OCI-M2 (cell line): ENCODE measurements around the gene MYH14.
A peak's percentile ranks its signal among the peaks of the same experiment; 100 is the strongest.
"Not testable (repeated sequence)": the region's sequence is repeated elsewhere in the genome, so short reads cannot be mapped to it uniquely, and the experiment has no call there.

Source experiments
- DNase-seq: peaks from one replicate; lab custom pipeline; 2025; ENCODE audit not compliant: unreplicated experiment; lab: John Stamatoyannopoulos, UW

Gene MYH14

DNA sequence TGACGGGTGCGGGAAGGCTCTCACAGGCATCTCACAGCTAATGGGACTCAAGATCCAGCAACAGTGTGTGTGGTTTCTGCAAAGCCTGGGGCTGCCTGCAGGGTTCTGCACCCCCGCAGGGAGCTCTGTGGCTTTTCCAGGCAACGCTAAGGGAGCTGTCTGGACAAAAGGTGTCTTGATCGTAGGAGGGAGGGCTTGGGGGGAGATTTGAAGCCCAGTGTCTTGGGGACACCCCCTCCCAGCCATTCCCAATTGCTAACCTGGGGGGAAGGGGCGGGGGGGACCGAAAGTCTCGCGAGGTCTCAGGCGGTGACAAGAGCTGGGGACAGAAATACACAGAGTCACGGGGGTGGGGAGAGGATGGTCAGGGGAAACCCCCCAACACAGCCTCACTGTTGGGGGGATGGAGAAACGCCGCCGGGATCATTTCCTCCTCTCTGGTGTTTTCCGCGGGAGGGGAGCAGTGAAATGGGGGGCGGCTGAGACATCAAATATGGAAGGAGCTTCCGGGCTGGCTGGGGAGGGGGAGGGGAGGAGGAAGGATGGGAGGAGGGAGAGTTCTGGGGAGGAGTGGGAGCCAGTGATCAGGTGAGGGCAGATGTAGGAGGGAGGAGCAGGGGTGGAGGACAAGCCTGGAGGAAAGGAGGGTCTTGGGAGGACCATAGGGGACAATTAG is 112.5 kb downstream of the MYH14 start:
- DNase-seq, result no peak

DNA sequence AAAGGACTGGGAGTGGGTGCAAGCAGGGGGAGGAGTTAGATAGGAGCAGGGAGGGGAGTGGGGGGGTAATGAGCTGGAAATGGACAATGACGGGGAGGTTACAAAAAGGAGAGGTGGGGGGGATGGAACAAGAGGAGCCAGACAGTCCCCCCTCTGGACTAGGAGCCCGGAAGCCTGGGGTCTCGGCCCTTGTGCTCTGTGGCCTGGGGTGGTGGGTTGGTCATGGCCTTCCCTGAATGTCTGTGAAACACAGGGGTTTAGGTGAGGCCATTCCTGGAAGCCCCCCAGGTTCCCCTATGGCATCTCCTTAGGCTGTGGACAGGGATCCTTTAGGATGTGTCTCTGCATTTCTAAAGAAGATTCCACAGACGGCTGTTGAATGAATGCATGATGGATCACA is 113.7 kb downstream of the MYH14 start:
- DNase-seq, result no peak

DNA sequence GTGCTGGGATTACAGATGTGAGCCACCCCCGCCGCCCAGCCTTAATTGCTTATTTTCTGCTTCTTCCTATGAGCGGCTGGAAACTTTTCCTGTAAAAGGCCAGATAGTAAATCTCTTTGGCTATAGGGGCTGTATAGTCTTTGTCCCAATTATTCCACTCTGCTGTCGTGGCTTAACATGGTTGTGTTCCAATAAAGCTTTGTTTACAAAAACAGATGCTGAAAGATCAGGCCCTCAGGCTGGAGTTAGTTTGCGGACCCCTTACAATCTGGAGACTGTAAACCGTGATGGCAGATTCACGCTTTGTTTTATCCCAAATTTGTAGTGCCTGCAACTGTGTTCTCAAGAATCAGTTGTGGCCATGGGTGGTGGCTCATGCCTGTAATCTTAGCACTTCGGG is 115.0 kb downstream of the MYH14 start:
- no peak for DNase-seq

DNA sequence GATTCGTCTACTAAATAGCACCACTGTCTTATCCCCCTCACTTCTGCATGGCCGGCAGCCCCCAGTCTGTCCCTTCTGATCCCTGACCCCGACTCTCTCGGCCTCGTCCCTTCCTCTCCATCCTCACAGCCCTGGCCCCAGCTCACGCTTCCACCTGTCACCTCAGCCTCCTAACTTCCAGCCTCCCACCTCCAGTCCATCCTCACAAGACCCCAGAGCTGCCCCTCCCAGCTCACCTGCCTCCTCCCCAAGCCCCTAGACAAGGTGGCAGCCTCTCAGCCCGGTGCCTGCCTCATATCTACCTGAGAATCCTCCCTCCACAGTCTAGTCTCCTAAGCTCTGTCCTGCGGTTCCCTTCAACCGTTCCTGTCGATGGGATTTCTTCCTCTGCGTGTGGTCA is 115.7 kb downstream of the MYH14 start:
- no peak for DNase-seq

DNA sequence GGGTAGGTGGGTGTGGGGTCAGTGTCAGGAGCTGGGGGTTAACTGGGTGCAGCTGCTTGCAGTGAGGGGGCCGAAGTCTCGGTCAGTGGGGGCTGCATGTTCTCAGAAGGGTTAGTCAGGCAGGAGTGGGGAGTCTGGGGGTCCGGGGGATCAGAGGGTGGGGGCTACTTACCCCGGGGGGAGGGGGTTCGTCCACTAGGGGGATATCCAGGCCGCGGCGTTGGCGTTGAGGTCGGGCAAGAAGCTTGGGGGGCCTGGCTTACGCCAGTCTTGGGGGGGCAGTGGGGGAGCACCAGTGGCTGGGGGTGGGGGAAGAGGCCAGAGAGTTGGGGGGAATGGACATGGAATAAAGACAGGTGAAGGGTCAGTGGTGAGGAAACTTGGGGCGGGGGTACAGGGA is 116.6 kb downstream of the MYH14 start:
- no peak for DNase-seq

DNA sequence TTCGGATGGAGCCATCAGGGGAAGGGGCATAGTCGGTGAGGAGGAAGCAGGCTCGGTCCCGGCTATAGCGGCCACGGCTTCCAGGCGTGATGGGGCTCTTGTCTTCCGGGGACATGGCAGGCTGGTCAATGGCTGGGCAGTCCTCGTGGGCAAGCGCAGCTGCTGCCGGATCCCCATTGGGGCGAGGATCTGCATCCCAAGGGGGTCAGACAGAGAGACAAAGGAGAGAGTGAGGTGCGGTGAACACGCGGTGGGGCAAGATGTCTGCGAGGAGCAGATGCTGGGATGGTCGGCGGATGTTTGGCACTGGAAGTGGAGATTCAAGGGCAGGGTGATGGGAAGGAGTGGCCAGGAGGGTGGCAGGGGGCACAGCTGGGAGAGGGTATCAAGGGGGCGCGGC is 117.2 kb downstream of the MYH14 start:
- DNase-seq, result no peak

DNA sequence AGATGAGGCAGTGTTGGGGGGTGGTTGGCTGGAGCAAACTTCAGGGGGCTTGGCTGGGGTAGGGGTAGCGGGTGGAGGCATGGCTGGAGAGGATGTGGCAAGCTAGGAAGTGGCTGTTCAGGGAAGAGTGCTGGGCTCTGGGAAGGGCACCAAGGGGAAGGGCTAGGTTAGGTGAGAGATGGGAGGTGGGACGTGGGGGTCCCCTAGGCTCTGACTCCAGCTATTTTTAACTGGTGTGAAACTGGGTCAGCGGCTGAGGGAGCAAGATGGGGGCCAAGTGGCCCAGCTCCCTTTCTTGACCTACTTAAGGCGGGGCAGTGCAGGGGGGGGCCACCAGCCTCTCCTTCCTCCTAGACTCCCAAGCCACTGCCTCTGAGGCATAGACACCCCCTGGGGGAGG is 118.4 kb downstream of the MYH14 start:
- DNase-seq, result no peak

DNA sequence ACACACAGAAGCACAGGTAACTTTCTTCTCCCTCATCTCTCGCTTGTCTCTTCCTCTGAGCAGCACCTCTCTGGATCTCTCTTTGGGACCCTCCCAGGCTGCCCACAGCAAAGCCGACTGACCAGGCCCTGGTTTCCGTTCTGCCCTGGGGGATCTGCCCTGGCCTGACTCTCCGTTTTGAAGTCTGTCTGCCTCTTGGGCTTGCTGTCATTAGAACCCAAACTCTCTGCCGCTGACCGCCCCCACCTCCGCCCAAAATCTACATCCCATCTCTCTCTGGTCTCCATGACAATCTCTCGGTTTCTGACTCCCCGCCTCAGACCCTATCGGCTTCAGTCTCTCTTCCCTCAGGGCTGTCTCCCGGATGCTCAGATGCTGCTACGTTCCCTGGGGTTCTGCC is 118.8 kb downstream of the MYH14 start:
- no peak for DNase-seq

DNA sequence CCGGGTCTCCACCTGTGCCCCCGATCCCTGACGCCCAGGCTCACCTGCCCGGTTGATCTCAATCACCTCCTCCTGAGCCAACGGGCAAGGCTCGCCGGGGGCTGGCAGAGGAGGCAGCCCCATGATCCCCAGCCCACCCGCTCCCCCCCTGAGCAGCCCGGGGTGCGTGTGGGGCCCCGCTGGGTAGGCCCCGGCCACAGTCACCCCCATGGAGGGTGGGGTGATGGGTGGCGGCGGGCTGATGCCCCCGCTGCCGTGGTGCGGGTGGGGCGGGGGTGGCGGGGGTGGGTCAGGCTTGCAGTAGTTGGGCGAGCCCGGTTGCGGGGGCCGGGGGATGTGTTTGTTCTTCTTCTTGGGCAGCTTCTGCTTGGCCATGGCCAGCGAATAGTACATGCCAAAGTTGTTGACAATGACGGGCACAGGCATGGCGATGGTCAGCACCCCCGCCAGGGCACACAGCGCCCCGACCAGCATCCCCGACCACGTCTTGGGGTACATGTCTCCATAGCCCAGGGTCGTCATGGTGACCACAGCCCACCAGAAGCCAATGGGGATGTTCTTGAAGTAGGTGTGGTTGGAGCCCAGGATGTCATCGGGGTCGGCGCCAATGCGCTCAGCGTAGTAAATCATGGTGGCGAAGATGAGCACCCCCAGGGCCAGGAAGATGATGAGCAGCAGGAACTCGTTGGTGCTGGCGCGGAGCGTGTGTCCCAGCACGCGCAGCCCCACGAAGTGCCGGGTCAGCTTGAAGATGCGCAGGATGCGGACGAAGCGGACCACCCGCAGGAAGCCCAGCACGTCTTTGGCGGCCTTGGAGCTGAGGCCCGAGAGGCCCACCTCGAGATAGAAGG is 119.7 kb downstream of the MYH14 start:
- DNase-seq, result no peak

DNA sequence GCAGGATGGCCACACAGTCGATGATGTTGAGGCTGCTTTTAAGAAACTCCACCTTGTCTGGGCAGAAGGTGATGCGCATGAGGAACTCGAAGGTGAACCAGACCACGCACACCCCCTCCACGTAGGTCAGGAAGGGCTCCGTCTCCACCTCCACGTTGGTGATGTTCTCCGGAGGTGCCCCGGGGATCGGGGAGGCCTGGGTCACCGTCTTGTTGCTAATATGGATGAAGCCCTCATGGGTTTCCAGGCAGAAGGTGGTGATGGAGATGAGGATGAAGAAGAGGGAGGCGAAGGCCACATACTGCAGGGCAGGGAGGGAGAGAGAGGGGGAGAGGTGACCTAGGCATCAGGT is 120.3 kb downstream of the MYH14 start:
- no peak for DNase-seq

DNA sequence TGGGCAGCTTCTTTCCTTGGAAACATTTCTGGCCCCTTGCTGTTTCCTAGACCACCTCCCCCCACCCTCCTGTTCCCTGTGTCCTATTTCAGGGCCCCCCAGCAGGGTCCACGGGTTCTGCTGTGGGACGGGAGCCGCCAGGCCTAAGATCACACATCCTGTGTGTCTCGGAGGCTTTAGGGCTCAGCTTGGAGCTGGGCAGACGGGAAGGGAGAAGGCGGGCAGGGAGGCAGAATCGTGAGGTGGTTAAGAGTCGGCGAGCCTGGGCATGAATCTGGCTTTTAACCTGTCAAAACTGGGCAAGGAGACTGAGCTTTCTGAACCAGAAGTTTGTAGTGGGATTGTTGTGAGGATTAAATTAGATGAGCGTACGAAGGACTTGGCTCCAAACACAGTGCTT is 120.9 kb downstream of the MYH14 start:
- DNase-seq, result no peak

DNA sequence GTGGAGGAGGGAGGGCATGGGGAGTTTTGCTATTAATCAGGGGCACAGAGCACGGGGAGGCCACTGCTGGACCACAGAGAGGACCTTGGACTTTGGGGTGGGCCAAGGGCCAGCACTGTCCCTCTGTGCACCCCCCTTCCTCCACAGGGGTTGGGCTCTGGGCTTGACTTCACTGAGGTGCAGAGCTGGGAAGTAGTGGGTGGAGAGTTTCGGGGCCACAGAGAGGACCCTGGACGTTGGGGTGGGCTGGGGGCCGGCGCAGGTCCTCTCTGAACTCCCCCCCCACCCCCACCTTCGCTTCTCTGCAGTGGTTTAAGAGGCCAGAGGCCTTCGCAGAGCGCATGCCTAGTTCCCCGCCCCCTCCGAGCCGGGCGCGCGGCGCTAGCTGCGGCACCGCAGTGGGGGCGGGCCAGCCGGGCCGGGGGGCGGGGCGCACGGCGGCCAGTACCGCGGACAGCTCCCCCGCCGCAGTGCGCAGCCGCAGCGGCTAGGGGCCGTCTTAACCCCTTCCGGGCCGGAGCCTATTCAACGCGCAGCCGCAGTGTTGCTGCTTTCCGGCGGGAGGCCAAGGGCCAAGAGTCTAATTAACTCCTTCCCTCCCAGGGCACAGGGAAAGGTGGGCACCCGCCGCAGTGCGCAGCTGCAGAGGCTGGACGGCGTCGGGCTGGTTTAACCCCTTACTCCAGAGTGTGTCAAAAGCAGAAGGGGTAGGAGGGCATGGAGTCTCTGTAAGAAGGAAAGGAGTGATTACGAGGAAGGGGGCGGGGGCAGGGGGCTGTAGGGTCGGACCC is 122.1 kb downstream of the MYH14 start:
- DNase-seq, result no peak

DNA sequence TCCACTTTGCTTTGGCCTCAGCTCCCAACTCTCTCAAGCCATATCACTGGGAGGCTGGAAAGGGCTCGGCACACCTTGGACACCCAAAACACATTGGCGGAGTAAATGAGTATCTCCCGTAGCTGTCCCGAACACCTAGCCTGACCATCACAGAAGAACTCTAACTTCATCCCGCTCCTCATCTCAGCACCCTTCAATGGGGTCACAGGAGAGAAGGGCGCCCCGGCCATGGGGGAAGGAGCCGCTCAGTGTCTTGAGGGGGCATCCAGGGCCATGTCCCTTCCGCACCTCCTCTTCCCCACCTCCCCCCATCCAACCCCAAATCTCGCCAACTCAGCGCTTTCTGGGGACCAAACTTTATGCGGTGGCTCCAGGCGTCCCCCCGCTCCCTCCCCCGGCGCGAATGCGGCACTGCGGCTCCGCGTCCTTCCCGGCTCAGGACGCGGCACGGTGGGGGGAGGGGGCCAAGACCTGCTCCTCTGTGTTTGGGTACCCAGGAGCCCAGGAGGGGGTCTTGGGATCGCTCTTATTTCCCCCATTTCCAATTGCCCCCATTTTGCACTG is 122.8 kb downstream of the MYH14 start:
- DNase-seq, result no peak

DNA sequence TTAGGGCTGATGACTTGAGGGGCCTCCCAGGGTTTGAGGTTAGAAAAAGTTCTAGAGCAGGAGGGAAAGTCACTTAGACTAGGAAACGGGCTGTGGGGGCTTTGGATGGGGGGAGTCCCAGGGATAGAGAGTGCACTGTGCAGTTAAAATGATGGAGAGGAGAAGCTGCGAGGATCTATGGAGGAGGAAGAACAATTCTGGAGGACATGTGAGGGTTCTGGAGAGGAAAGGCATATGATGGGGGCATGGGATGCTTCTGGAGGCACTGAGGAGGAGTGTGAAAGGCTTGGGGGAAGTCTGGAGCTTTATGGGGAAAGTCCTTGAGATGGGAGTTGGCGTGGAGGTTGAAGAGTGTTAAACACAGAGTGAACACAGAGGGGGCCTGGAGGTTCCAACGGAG is 123.6 kb downstream of the MYH14 start:
- no peak for DNase-seq

DNA sequence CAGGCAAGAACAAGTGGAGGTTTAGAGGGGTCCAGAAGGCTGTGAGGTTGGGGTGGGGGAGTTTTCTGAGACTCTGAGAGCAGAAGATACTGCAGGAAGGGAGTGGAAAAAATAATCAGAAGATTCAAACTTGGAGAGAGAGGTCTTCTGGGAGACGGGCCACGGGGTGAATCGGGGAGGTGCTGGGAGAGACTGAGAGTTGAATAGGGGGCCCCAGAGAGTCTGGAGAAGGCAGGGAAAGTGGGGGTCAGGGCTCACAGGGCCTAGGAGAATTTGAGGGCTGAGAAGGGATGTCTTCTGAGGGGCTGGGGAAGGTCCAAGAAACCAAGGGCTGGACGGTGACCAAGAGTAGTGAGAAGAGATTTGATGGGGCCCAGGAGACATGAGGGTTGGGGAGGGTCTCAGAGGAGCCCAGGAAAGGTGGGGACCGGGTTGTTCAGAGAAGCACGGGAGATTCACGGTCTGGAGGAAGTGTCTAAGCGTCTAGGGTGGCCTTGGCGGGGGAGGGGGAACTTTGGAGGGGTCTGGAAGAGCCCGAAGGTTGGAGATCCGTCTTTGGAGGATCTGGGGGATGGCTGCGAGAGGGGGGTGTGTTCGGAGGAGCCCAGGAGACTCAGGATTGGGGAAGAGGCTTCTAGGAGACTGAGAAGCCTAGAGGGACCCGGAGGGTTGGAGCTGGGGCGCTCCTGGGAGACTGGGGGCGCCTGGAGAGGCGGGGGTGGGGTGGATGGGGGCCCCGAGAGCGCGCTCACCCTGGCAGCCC is 124.2 kb downstream of the MYH14 start:
- no peak for DNase-seq

DNA sequence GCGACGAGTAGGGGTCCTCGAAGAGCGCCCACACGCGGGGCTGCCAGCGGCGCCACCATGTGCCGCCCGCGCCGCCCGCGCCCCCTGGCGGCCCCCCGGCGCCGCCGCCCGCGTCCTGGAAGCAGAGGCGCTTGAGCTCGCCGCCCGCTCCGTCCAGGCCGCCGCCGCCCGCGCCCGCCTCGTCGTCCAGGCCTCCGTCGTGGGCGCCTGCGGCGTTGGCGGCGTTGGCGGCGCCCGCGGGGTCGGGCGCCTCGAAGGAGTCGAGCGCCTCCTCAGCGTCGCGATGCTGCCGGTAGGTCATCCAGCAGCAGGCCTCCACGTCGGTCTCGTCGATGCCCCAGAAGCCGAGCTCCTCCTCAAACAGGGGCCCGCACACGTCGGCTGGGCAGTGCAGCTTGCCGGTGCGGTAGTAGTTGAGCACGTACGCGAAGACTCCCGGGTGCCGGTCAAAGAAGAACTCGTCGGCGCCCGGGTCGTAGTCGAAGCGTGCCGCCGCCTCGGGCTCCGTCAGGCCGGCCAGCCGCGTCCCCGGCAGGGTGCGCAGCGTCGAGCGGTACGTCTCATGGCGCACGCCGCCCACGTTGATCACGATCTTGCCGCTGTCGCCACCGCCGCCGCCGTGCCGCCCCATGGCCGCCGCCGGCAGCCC is 124.9 kb downstream of the MYH14 start:
- DNase-seq, result no peak

DNA sequence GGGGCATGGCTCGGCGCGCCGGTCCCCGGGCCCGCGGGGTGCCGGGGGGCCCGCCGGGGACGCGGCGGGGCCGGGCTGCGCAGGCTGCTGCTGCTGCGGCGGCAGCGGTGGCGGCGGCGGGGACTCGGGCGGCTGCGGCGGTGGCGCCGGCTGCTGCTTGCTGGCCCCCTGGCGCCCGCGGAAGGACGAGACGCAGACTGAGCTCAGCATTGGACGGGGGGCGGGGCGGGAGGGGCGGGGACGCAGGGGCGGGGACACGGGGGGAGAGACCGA is 125.4 kb downstream of the MYH14 start:
- no peak for DNase-seq

DNA sequence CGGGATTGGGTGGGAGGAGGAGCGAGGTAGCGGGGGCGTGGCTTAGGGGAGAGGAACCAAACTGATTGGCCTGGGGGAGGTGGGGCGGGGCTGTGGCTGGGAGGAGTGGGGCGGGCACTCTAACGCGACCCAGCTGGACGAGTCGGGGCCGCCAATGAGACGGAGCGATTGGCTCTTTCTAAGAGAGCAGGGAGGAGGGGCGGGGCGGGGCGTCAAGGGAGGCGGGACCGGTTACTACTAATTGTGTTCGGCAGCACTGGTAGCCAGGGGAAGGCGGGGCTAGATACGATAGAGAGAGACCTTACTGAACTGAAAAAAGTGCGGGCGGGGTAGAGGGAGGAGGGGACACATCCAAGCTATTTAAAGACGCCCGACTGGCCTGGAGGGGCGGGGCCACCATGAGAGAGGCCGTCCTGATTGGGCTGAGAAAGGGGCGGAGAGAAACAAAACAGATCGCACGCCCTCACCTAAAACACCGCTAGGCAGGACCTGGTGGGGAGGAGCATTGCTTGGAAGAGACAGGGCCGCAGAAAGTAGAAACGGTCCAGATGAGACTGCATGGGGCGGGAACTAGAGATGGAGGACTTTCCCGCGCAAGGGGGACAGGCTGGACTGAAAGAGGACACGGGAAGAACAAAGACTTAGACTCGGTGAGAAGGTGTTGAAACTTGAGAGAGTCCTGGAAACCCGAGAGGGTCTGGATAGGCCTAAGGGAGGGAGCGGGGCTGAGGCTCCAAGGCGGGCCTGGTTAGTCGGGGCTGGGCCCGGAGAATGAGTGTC is 125.9 kb downstream of the MYH14 start, which contains the start of gene KCNC3:
Gene KCNC3, minus strand, starts transcription at position 232 of the 780 bp plus-strand sequence. CDS start 295 bp downstream, outside the sequence.
- peak; percentile 97 for DNase-seq

DNA sequence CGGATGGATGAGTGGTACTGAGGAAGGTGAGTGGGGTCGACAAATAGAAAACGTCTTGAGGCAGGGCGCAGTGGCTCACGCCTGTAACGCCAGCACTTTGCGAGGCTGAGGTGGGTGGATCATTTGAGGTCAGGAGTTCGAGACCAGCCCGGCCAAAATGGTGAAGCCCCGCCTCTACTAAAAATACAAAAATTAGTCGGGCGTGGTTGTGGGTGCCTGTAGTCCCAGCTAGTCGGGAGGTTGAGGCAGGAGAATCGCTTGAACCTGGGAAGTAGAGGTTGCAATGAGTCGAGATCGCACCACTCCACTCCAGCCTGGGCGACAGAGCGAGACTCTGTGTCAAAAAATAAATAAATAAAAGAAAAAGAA is 126.5 kb downstream of the MYH14 start:
- DNase-seq, result not testable (repeated sequence)
